Measurements from ENCODE around the gene SOCS7.

- TF ChIP-seq, protein P1, sequence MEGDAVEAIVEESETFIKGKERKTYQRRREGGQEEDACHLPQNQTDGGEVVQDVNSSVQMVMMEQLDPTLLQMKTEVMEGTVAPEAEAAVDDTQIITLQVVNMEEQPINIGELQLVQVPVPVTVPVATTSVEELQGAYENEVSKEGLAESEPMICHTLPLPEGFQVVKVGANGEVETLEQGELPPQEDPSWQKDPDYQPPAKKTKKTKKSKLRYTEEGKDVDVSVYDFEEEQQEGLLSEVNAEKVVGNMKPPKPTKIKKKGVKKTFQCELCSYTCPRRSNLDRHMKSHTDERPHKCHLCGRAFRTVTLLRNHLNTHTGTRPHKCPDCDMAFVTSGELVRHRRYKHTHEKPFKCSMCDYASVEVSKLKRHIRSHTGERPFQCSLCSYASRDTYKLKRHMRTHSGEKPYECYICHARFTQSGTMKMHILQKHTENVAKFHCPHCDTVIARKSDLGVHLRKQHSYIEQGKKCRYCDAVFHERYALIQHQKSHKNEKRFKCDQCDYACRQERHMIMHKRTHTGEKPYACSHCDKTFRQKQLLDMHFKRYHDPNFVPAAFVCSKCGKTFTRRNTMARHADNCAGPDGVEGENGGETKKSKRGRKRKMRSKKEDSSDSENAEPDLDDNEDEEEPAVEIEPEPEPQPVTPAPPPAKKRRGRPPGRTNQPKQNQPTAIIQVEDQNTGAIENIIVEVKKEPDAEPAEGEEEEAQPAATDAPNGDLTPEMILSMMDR (IDR thresholded peaks at IDR 0.05; ENCODE audit: poor library complexity) = no peak
- no peak for TF ChIP-seq EZH2 (IDR thresholded peaks at IDR 0.05; ENCODE audit: borderline replicate concordance)
- TF ChIP-seq EZH2phosphoT487 (IDR thresholded peaks at IDR 0.05; ENCODE audit: low read depth, severe bottlenecking, unreplicated experiment) = no peak
Observed at GRCh38 chr17:38379448-38379847, 27.8 kb downstream of the SOCS7 start.

All from hepatocyte (in vitro differentiated cells).